Activated CD4-positive, alpha-beta T cell treated with anti-CD3 and anti-CD28 coated beads, Interleukin-2, amount 50 U/mL, for 48 hours (primary cell): ENCODE measurements around the gene USP54.

Source experiments
- DNase-seq, 2 experiments: peaks; one replicate each; pipeline ENCODE4 v3.0.0-alpha.2; 2020

Gene USP54

DNA sequence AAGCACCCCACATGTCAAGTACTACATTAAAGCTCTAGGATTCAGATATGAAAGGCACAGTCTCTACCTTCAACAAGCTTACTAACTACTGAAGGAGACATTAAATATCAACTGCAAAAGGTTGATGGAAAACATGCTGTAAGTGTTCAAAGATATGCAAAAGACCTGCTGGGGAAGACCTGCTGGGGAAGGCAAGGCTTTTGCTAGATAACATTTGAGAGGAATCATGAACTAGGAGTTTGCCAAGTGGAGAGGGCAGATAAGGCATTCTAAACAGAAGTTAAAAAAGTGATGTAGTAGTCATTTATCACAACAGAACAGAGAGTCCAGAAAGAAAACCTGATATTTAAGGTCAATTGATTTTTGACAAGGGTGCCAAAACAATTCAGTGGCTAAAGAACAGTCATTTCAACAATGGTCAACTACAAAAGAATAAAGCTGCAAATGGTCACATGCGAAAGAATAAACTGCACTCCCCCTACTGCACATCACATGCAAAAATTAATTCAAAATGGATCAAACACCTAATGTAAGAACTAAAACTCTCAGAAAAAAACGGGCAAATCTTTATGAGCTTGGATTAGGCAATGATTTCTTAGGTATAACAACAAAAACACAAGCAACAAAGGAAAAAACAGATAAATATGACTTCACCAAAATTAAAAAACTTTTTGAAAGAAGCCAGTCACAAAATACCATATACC, 134.8 kb downstream of the USP54 start:
- no peak for DNase-seq

DNA sequence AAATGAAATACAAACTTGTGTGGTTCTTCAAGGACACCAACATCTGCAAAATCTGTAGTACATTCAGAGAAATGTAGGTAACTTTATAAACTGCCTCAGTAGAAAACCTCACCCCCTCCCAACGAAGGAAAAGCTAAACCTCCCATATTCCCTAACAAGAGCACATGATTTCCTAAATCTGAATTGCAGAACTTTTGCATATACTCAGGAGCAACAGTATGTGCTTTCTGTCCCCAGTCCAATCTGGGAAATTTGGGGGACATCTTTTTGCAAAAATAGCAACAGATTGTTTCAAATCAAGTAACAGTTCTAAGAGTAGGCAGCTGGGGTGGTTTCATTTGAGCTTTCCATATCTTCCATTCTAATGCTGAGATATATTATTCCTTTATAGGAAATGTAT, 142.0 kb downstream of the USP54 start:
- no peak for DNase-seq

DNA sequence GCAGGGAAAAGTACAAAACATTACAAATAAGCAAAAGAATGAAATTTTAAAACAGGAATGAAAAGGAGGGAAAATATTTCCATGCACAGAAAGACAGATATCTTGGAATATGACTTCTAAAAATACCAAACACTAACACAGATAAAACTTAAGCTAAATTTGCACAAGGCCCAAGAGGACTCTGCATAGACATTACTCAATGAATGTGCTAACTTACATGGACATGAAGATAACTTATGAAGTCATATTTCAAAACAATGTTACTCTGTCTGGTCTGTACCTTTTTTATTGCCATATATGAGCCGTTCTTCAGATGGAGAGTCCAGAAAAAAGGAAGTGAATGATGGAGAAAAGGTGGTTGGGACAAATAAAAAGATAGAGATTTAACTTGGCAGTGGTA, 142.8 kb downstream of the USP54 start:
- no peak for DNase-seq
